Right atrium auricular region (tissue), 2 donors: ENCODE results near the gene FBN3. TPM values are rescaled to one million over a fixed set of nuclear protein-coding genes. Genes with fewer than 3 reads are reported as not detected.

Source experiments
- DNase-seq: peaks from one replicate; pipeline ENCODE4 v3.0.0-alpha.2; 2019; ENCODE audit warnings: low spot score
- H3K27ac ChIP-seq, 2 donors: fragments of 200-600 bp; sonication (generic); 1 replicate in 1 of 2; 2 replicates in 1 of 2; pipeline ENCODE4 v1.5.1; 2016 to 2019
- H3K27me3 ChIP-seq, 2 donors: fragments of 200-600 bp; sonication (generic); one replicate each; pipeline versions ENCODE4 v1.5.1 to v1.6.0; 2017 to 2019
- H3K36me3 ChIP-seq: fragments of 200-600 bp; sonication (generic); one replicate; pipeline ENCODE4 v1.5.1; 2016
- H3K4me1 ChIP-seq, 2 donors: fragments of 200-600 bp; sonication (generic); one replicate each; pipeline versions ENCODE4 v1.5.1 to v1.6.0; 2017 to 2019
- H3K4me3 ChIP-seq, 2 donors: fragments of 200-600 bp; sonication (generic); 1 replicate in 1 of 2; 2 replicates in 1 of 2; pipeline ENCODE4 v1.5.1; 2017 to 2019; ENCODE audit warnings: mild to moderate bottlenecking in 1 of 2, moderate library complexity in 1 of 2
- H3K9me3 ChIP-seq, 2 donors: fragments of 200-600 bp; sonication (generic); one replicate each; pipeline ENCODE4 v1.5.1; 2019
- CTCF ChIP-seq, 2 donors: fragments of 200-600 bp; sonication (generic); IDR thresholded peaks; one replicate each; pipeline ENCODE4 v1.5.1; 2019; ENCODE audit warnings: antibody characterized with exemption in 2 of 2
- total RNA-seq, 2 donors: library from RNA; depleted of rRNA; stranded (reverse); fragments of >200 nt; gene quantifications; one replicate each; pipeline ENCODE4 v1.1.0, GENCODE V29; 2016

The FBN3 gene
- total RNA-seq, 2 donors from 2014 or later, result not detected

- TF ChIP-seq CTCF (IDR thresholded peaks at IDR 0.05), result no peak
- peaks cover 0 to 5% of the 10 kb centered on the region in 2 donors for H3K4me1 ChIP-seq
- H3K9me3 ChIP-seq, result no peaks in the 10 kb centered on the region
- no peak overlapping the region for H3K4me3 ChIP-seq
- DNase-seq, result no peak
- H3K36me3 ChIP-seq, result no peaks in the 10 kb centered on the region
- no peak overlapping the region for H3K27ac ChIP-seq
- no peaks in the 10 kb centered on the region for H3K27me3 ChIP-seq
Observed at GRCh38 chr19:8141726-8142512, 7.5 kb downstream of the FBN3 start.

GRCh38 chr19:8138201-8138600 lies 11.2 kb downstream of the FBN3 start:
- Histone ChIP-seq H3K4me3 (no peak overlapping the region), H3K27me3 (no peaks in the 10 kb centered on the region), H3K9me3 (no peaks in the 10 kb centered on the region), H3K4me1 (peaks cover 0 to 5% of the 10 kb centered on the region in 2 donors), H3K27ac (no peak overlapping the region), H3K36me3 (no peaks in the 10 kb centered on the region)
- TF ChIP-seq CTCF (IDR thresholded peaks at IDR 0.05), result no peak
- DNase-seq, result no peak

- no peak for TF ChIP-seq CTCF (IDR thresholded peaks at IDR 0.05)
Observed at GRCh38 chr19:8137425-8137824, 12.0 kb downstream of the FBN3 start.

GRCh38 chr19:8135946-8136618 lies 13.3 kb downstream of the FBN3 start:
- Histone ChIP-seq H3K36me3 (no peaks in the 10 kb centered on the region), H3K9me3 (no peaks in the 10 kb centered on the region), H3K27ac (no peak overlapping the region), H3K4me3 (no peak overlapping the region), H3K27me3 (no peaks in the 10 kb centered on the region), H3K4me1 (peaks cover 0 to 5% of the 10 kb centered on the region in 2 donors)
- no peak for TF ChIP-seq CTCF (IDR thresholded peaks at IDR 0.05)
- DNase-seq, result no peak

More at GRCh38 chr19:8137425-8137824, 12.0 kb downstream of the FBN3 start:
- DNase-seq, result no peak
- Histone ChIP-seq H3K9me3 (no peaks in the 10 kb centered on the region), H3K27ac (no peak overlapping the region), H3K4me3 (no peak overlapping the region), H3K4me1 (peaks cover 0 to 5% of the 10 kb centered on the region in 2 donors), H3K36me3 (no peaks in the 10 kb centered on the region), H3K27me3 (no peaks in the 10 kb centered on the region)

GRCh38 chr19:8132858-8133458 lies 16.4 kb downstream of the FBN3 start:
- H3K27ac ChIP-seq, result no peak overlapping the region
- H3K9me3 ChIP-seq, result no peaks in the 10 kb centered on the region
- TF ChIP-seq CTCF (IDR thresholded peaks at IDR 0.05), result no peak
- no peaks in the 10 kb centered on the region for H3K27me3 ChIP-seq
- H3K4me1 ChIP-seq, result no peaks in the 10 kb centered on the region
- DNase-seq, result no peak
- H3K4me3 ChIP-seq, result no peak overlapping the region
- H3K36me3 ChIP-seq, result no peaks in the 10 kb centered on the region
